ENCODE results near the gene ARMH3. TPM values are rescaled to one million over a fixed set of nuclear protein-coding genes. Genes with fewer than 3 reads are reported as not detected.
"Not testable (repeated sequence)": the region's sequence is repeated elsewhere in the genome, so short reads cannot be mapped to it uniquely, and the experiment has no call there.

Gene ARMH3
- total RNA-seq, 1 donor from 2014 or later, result 10.7 TPM

DNA sequence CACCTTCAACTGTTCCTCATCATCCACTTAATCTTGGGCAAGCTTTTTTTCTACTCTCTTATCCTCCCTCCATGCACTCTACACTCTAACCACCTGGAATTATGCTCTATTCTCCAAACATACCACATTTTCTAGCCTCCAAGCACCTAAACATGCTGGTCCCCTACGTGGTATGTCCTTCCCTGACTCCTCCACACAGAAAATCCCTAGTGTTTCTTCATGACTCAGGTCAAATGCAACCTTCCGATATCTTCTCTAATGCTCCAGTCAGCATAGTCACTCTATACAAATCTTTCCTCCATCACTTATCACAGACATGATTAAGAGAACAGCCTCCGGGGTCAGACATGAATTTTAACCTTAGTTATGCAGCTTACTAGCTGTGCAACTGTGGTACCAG, 68.8 kb downstream of the ARMH3 start:
- Histone ChIP-seq H3K36me3 (ENCODE audit: control insufficient read depth, insufficient read depth, low read length) (no peaks in the 10 kb centered on the region), H3K4me3 (ENCODE audit: low read depth, low read length) (no peak overlapping the region), H3K27me3 (ENCODE audit: control insufficient read depth, insufficient read depth, low read length) (no peaks in the 10 kb centered on the region)
- DNase-seq (ENCODE audit: low read depth), result no peak
- TF ChIP-seq CTCF (IDR thresholded peaks at IDR 0.05; ENCODE audit: insufficient read depth, low read length, poor library complexity, severe bottlenecking), result no peak

GRCh38 chr10:101986624-101986971, 69.4 kb downstream of the ARMH3 start:
- DNase-seq (ENCODE audit: low read depth), result no peak
- Histone ChIP-seq H3K4me3 (ENCODE audit: low read depth, low read length) (no peak overlapping the region), H3K27me3 (ENCODE audit: control insufficient read depth, insufficient read depth, low read length) (no peaks in the 10 kb centered on the region), H3K36me3 (ENCODE audit: control insufficient read depth, insufficient read depth, low read length) (no peaks in the 10 kb centered on the region)
- TF ChIP-seq CTCF (IDR thresholded peaks at IDR 0.05; ENCODE audit: insufficient read depth, low read length, poor library complexity, severe bottlenecking), result no peak

DNA sequence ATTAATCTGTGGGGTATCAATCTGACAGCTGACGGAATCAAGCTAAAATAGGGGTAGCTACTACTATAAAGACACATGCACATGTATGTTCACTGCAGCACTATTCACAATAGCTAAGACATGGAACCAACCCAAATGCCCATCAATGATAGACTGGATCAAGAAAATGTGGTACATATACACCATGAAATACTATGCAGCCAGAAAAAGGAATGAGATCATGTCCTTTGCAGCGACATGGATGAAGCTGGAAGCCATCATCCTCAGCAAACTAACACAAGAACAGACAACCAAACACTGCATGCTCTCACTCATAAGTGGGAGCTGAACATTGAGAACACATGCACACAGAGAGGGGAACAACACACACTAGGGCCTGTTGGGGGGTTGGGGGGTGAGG, 75.3 kb downstream of the ARMH3 start:
- not testable (repeated sequence) for DNase-seq (ENCODE audit: low read depth); H3K36me3 ChIP-seq (ENCODE audit: control insufficient read depth, insufficient read depth, low read length); H3K4me3 ChIP-seq (ENCODE audit: low read depth, low read length)

DNA sequence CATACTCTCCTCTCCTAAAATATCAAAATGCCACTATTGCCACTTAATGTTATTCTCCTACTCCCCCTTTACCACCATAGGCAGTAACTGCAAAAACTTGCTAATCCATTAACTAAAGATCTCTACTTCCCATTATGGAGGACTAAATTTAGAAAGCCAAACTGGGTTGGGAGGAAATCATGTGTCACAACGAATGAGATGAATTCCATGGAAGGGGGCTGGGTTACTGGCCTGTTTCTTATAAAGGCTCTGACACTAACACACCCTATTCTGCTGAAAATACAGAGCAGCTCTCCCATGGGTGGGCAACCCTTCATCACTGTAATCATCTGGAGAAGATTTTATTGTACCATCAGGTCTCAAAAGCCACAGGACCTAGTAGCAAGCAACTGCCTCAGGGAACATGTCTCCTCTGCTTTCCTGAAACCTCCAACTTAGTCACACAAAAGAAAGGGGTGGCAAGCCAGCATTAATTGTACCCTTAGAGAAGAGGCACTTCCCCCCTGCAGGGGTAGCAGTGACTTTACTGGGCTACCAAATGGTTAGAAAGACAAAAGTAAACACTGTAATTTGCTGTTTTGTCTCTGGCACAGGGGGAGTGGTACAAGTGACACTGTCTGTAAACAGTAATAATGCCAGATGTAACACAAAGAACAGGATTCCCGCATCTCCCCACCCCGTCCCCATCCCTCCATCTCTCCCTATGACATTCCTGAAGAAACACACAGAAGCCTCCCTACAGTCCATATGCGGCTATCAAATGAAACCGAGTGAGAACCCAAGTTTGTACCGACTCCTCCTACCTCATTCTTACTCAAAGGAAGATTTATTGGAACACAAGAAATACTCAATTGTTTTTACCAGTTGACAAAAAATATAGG, 81.6 kb downstream of the ARMH3 start:
- H3K4me3 ChIP-seq (ENCODE audit: low read depth, low read length), result no peak overlapping the region
- H3K36me3 ChIP-seq (ENCODE audit: control insufficient read depth, insufficient read depth, low read length), result no peaks in the 10 kb centered on the region
- DNase-seq (ENCODE audit: low read depth), result no peak
- H3K27me3 ChIP-seq (ENCODE audit: control insufficient read depth, insufficient read depth, low read length), result no peaks in the 10 kb centered on the region
- no peak for TF ChIP-seq CTCF (IDR thresholded peaks at IDR 0.05; ENCODE audit: insufficient read depth, low read length, poor library complexity, severe bottlenecking)

More for the DNA sequence above, 75.3 kb downstream of the ARMH3 start:
- H3K27me3 ChIP-seq (ENCODE audit: control insufficient read depth, insufficient read depth, low read length), result not testable (repeated sequence)

DNA sequence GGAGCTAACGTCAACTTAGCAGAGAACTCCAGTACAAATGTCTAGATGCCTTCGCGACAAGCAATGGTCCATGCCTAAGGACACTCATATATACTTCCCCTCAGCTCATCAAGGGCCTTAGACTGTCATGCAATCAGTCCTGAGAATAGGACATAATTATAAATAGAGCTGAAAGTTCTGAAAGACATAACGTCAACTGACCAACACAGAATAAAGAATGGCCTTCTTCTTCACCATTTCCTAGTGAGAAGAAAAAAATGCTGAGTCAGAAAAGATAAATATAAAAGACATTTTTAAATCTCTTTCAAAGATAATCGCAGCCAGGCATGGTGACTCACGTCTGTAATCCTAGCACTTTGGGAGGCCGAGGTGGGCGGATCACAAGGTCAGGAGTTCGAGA, 83.2 kb downstream of the ARMH3 start:
- TF ChIP-seq CTCF (IDR thresholded peaks at IDR 0.05; ENCODE audit: insufficient read depth, low read length, poor library complexity, severe bottlenecking), result no peak
- no peak for DNase-seq (ENCODE audit: low read depth)
- Histone ChIP-seq H3K27me3 (ENCODE audit: control insufficient read depth, insufficient read depth, low read length) (no peaks in the 10 kb centered on the region), H3K36me3 (ENCODE audit: control insufficient read depth, insufficient read depth, low read length) (no peaks in the 10 kb centered on the region), H3K4me3 (ENCODE audit: low read depth, low read length) (no peak overlapping the region)

- Histone ChIP-seq H3K36me3 (ENCODE audit: control insufficient read depth, insufficient read depth, low read length) (no peaks in the 10 kb centered on the region), H3K27me3 (ENCODE audit: control insufficient read depth, insufficient read depth, low read length) (no peaks in the 10 kb centered on the region), H3K4me3 (ENCODE audit: low read depth, low read length) (no peak overlapping the region)
- DNase-seq (ENCODE audit: low read depth), result no peak
- no peak for TF ChIP-seq CTCF (IDR thresholded peaks at IDR 0.05; ENCODE audit: insufficient read depth, low read length, poor library complexity, severe bottlenecking)
Measured at GRCh38 chr10:101969412-101969922, 86.5 kb downstream of the ARMH3 start.

All from kidney epithelial cell (primary cell).